Trophoblast cell (in vitro differentiated cells and primary cell): ENCODE results near the gene EPO.

Experiments used
- DNase-seq, 2 donors: peaks; one replicate each; pipeline ENCODE4 v3.0.0-alpha.2; 2016
- H2AFZ ChIP-seq: 2 replicates; pipeline ENCODE4 v1.6.1; 2013; ENCODE audit warnings: low read length, moderate library complexity, mild to moderate bottlenecking; ENCODE audit not compliant: insufficient read depth, poor library complexity
- H2AK5ac ChIP-seq: 2 replicates; pipeline ENCODE4 v1.6.1; 2013; ENCODE audit warnings: mild to moderate bottlenecking, low read length
- H2BK120ac ChIP-seq: 2 replicates; pipeline ENCODE4 v1.6.1; 2013; ENCODE audit warnings: low read length, mild to moderate bottlenecking, moderate library complexity; ENCODE audit not compliant: insufficient read depth, poor library complexity
- H2BK12ac ChIP-seq: 2 replicates; pipeline ENCODE4 v1.6.1; 2013; ENCODE audit warnings: mild to moderate bottlenecking, low read length, moderate library complexity
- H2BK5ac ChIP-seq: 2 replicates; pipeline ENCODE4 v1.6.1; 2013; ENCODE audit warnings: low read length, low read depth, moderate library complexity, mild to moderate bottlenecking; ENCODE audit not compliant: poor library complexity
- H3K14ac ChIP-seq: 2 replicates; pipeline ENCODE4 v1.6.1; 2013; ENCODE audit warnings: mild to moderate bottlenecking, low read length
- H3K18ac ChIP-seq: 2 replicates; pipeline ENCODE4 v1.6.1; 2013; ENCODE audit warnings: mild to moderate bottlenecking, low read length
- H3K23ac ChIP-seq: 2 replicates; pipeline ENCODE4 v1.6.1; 2013; ENCODE audit warnings: low read length
- H3K27ac ChIP-seq: 2 replicates; pipeline ENCODE4 v1.5.1; 2013; ENCODE audit warnings: low read depth, mild to moderate bottlenecking, inconsistent platforms, low read length, moderate library complexity
- H3K27me3 ChIP-seq: 2 replicates; pipeline ENCODE4 v1.6.1; 2013; ENCODE audit warnings: inconsistent platforms, mild to moderate bottlenecking, low read length, moderate library complexity; ENCODE audit not compliant: insufficient read depth
- H3K36me3 ChIP-seq, 2 experiments: 1 replicate in 1 of 2; 2 replicates in 1 of 2; pipeline ENCODE4 v1.6.1; 2013; ENCODE audit warnings: low read length in 2 of 2, mild to moderate bottlenecking in 2 of 2, moderate library complexity in 1 of 2; ENCODE audit not compliant: insufficient read depth in 2 of 2, control insufficient read depth in 1 of 2
- H3K4ac ChIP-seq: 2 replicates; pipeline ENCODE4 v1.6.1; 2013; ENCODE audit warnings: low read depth, mild to moderate bottlenecking, low read length, moderate library complexity
- H3K4me1 ChIP-seq, 2 experiments: 1 replicate in 1 of 2; 2 replicates in 1 of 2; pipeline ENCODE4 v1.6.1; 2013; ENCODE audit warnings: low read length in 2 of 2, mild to moderate bottlenecking in 2 of 2, moderate library complexity in 1 of 2; ENCODE audit not compliant: insufficient read depth in 2 of 2, control insufficient read depth in 1 of 2
- H3K4me2 ChIP-seq: 2 replicates; pipeline ENCODE4 v1.6.1; 2013; ENCODE audit warnings: inconsistent platforms, mild to moderate bottlenecking, low read length, moderate library complexity
- H3K4me3 ChIP-seq: 2 replicates; pipeline ENCODE4 v1.5.1; 2013; ENCODE audit warnings: mild to moderate bottlenecking, low read depth, low read length, inconsistent platforms
- H3K79me1 ChIP-seq: one replicate; pipeline ENCODE4 v1.6.1; 2013; ENCODE audit warnings: low read length
- H3K79me2 ChIP-seq: 2 replicates; pipeline ENCODE4 v1.6.1; 2013; ENCODE audit warnings: low read length, mild to moderate bottlenecking; ENCODE audit not compliant: control insufficient read depth, insufficient read depth, poor library complexity
- H3K9ac ChIP-seq: 2 replicates; pipeline ENCODE4 v1.6.1; 2013; ENCODE audit warnings: mild to moderate bottlenecking, low read length
- H3K9me3 ChIP-seq: 2 replicates; pipeline ENCODE4 v1.6.1; 2013; ENCODE audit warnings: low read depth, mild to moderate bottlenecking, control low read depth, inconsistent platforms, low read length; ENCODE audit not compliant: insufficient read depth
- H4K12ac ChIP-seq: 2 replicates; pipeline ENCODE4 v1.6.1; 2013; ENCODE audit warnings: low read depth, mild to moderate bottlenecking, low read length, moderate library complexity
- H4K8ac ChIP-seq: 2 replicates; pipeline ENCODE4 v1.6.1; 2013; ENCODE audit warnings: low read depth, mild to moderate bottlenecking, low read length, moderate library complexity
- H4K91ac ChIP-seq: one replicate; pipeline ENCODE4 v1.6.1; 2013; ENCODE audit warnings: low read depth, mild to moderate bottlenecking, low read length, moderate library complexity
- WGBS: extraction: QIAGEN DNeasy Blood & Tissue Kit; methylation state at CpG from one replicate; pipeline ENCODE4 v1.1.7; 2013; ENCODE audit warnings: missing lambda C conversion rate; ENCODE audit not compliant: insufficient read length, insufficient coverage; ENCODE audit errors: extremely low coverage; 5-methylcytosine and 5-hydroxymethylcytosine counted together

EPO gene

GRCh38 chr7:100763556-100764140, 43.4 kb downstream of the EPO start:
- Histone ChIP-seq H2BK120ac (no peak overlapping the region), H3K36me3 (no peaks in the 10 kb centered on the region), H3K4me1 (no peaks in the 10 kb centered on the region), H3K4ac (no peak overlapping the region), H4K12ac (no peak overlapping the region), H3K27me3 (no peaks in the 10 kb centered on the region), H3K27ac (no peak overlapping the region), H2BK5ac (no peak overlapping the region), H3K9me3 (peaks cover 4% of the 10 kb centered on the region), H2AFZ (no peak overlapping the region), H3K18ac (no peak overlapping the region), H3K14ac (no peak overlapping the region), H3K4me2 (no peak overlapping the region), H2BK12ac (no peak overlapping the region), H3K9ac (no peak overlapping the region), H3K79me1 (no peaks in the 10 kb centered on the region), H4K8ac (no peak overlapping the region), H3K79me2 (no peaks in the 10 kb centered on the region), H4K91ac (no peak overlapping the region), H2AK5ac (no peak overlapping the region), H3K4me3 (no peak overlapping the region), H3K23ac (no peak overlapping the region)
- DNase-seq = peak; percentile 23 to 43
- WGBS = no CpG with 5 or more reads among the region's 14 CpGs

- no peaks in the 10 kb centered on the region for H3K79me2 ChIP-seq
- no peak overlapping the region for H2BK12ac ChIP-seq
- H3K4ac ChIP-seq = no peak overlapping the region
- H2BK5ac ChIP-seq = no peak overlapping the region
- no peak overlapping the region for H2AK5ac ChIP-seq
- H3K27me3 ChIP-seq = no peaks in the 10 kb centered on the region
- H3K18ac ChIP-seq = no peak overlapping the region
- DNase-seq = peak; percentile 80 to 88
- no peak overlapping the region for H2AFZ ChIP-seq
- H3K4me1 ChIP-seq = no peaks in the 10 kb centered on the region
- no peak overlapping the region for H3K14ac ChIP-seq
- no peak overlapping the region for H4K12ac ChIP-seq
- H3K9ac ChIP-seq = no peak overlapping the region
- no peak overlapping the region for H3K23ac ChIP-seq
- H3K79me1 ChIP-seq = no peaks in the 10 kb centered on the region
- H2BK120ac ChIP-seq = no peak overlapping the region
- no peak overlapping the region for H4K91ac ChIP-seq
- no peak overlapping the region for H3K4me3 ChIP-seq
- no peaks in the 10 kb centered on the region for H3K36me3 ChIP-seq
- no peak overlapping the region for H3K4me2 ChIP-seq
- H4K8ac ChIP-seq = no peak overlapping the region
- peaks cover 4% of the 10 kb centered on the region for H3K9me3 ChIP-seq
- no CpG with 5 or more reads among the region's 10 CpGs for WGBS
- no peak overlapping the region for H3K27ac ChIP-seq
These were observed 44.6 kb downstream of the EPO start for GRCh38 chr7:100764841-100765240.

GRCh38 chr7:100765250-100765649, 45.0 kb downstream of the EPO start:
- Histone ChIP-seq H3K4me1 (no peaks in the 10 kb centered on the region), H3K79me1 (no peaks in the 10 kb centered on the region), H3K9me3 (peaks cover 4% of the 10 kb centered on the region), H3K36me3 (no peaks in the 10 kb centered on the region), H3K18ac (no peak overlapping the region), H2BK5ac (no peak overlapping the region), H3K14ac (no peak overlapping the region), H3K9ac (no peak overlapping the region), H2BK120ac (no peak overlapping the region), H3K4me3 (no peak overlapping the region), H3K27ac (no peak overlapping the region), H4K8ac (no peak overlapping the region), H2BK12ac (no peak overlapping the region), H4K12ac (no peak overlapping the region), H4K91ac (no peak overlapping the region), H3K23ac (no peak overlapping the region), H3K27me3 (no peaks in the 10 kb centered on the region), H2AK5ac (no peak overlapping the region), H3K4ac (no peak overlapping the region), H2AFZ (no peak overlapping the region), H3K4me2 (no peak overlapping the region), H3K79me2 (no peaks in the 10 kb centered on the region)
- DNase-seq = peak; percentile 95 to 96
- WGBS = no CpG with 5 or more reads among the region's 16 CpGs

GRCh38 chr7:100768784-100769183, 48.5 kb downstream of the EPO start:
- H3K14ac ChIP-seq = no peak overlapping the region
- no peak overlapping the region for H3K4me2 ChIP-seq
- no peak overlapping the region for H2BK5ac ChIP-seq
- no CpG with 5 or more reads among the region's 7 CpGs for WGBS
- H3K27me3 ChIP-seq = no peaks in the 10 kb centered on the region
- H3K18ac ChIP-seq = no peak overlapping the region
- H3K4ac ChIP-seq = no peak overlapping the region
- H3K9ac ChIP-seq = no peak overlapping the region
- H2AFZ ChIP-seq = no peak overlapping the region
- no peak overlapping the region for H3K4me3 ChIP-seq
- no peak overlapping the region for H4K12ac ChIP-seq
- no peak overlapping the region for H4K8ac ChIP-seq
- H3K27ac ChIP-seq = no peak overlapping the region
- no peaks in the 10 kb centered on the region for H3K79me1 ChIP-seq
- no peak for DNase-seq
- H3K36me3 ChIP-seq = no peaks in the 10 kb centered on the region
- no peak overlapping the region for H4K91ac ChIP-seq
- H2BK12ac ChIP-seq = no peak overlapping the region
- H3K79me2 ChIP-seq = no peaks in the 10 kb centered on the region
- no peak overlapping the region for H2BK120ac ChIP-seq
- H3K9me3 ChIP-seq = peaks cover 6% of the 10 kb centered on the region
- no peak overlapping the region for H2AK5ac ChIP-seq
- no peaks in the 10 kb centered on the region for H3K4me1 ChIP-seq
- no peak overlapping the region for H3K23ac ChIP-seq
